Testis (tissue), 2 donors: Measurements from ENCODE around the gene EME1.

ENCODE experiments used
- POLR2A ChIP-seq: fragments of 450-650 bp; IDR thresholded peaks from one replicate; pipeline ENCODE4 v1.6.1; 2017; ENCODE audit warnings: antibody characterized with exemption, mild to moderate bottlenecking, moderate library complexity
- TF ChIP-seq, protein P1 (sequence below), 3 experiments: fragments of 450-650 bp in 2 of 3; fragments of 200-600 bp in 1 of 3; sonication (generic) in 1 of 3; IDR thresholded peaks; one replicate each; pipeline ENCODE4 v1.5.1; 2016 to 2019; ENCODE audit warnings: antibody characterized with exemption in 3 of 3, mild to moderate bottlenecking in 2 of 3, moderate library complexity in 1 of 3

DNA sequence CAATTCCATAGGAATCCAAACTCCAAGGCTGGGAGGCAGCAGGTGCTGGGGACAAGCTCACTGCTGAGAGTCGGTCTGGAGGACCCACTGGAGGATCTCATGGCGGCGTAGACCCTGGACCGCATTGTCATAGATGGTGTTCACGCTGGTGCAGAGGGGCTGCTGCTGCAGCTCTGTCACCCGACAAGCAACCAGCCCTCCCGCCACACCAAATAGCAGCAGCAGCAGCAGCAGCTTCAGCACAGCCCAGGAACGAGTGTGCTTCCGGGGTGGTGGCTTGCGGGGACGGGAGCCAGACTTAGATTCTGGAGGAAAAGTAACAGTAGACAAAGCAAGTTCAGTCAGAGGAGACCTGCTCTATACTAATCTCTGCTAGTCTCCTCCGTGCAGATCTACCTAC, 9.9 kb downstream of the EME1 start:
- TF ChIP-seq, protein P1, sequence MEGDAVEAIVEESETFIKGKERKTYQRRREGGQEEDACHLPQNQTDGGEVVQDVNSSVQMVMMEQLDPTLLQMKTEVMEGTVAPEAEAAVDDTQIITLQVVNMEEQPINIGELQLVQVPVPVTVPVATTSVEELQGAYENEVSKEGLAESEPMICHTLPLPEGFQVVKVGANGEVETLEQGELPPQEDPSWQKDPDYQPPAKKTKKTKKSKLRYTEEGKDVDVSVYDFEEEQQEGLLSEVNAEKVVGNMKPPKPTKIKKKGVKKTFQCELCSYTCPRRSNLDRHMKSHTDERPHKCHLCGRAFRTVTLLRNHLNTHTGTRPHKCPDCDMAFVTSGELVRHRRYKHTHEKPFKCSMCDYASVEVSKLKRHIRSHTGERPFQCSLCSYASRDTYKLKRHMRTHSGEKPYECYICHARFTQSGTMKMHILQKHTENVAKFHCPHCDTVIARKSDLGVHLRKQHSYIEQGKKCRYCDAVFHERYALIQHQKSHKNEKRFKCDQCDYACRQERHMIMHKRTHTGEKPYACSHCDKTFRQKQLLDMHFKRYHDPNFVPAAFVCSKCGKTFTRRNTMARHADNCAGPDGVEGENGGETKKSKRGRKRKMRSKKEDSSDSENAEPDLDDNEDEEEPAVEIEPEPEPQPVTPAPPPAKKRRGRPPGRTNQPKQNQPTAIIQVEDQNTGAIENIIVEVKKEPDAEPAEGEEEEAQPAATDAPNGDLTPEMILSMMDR (IDR thresholded peaks at IDR 0.05), result no peak
- TF ChIP-seq POLR2A, result no peak
